A549 treated with RU486 at 1 μM for 4 hours (cell line): ENCODE measurements around the gene KATNIP. TPM values are rescaled to one million over a fixed set of nuclear protein-coding genes. Genes with fewer than 3 reads are reported as not detected.

Experiments
- total RNA-seq: library from RNA; stranded (reverse); fragments of 200-300 nt; extraction: Qiagen RNA extraction; gene quantifications from 5 replicates; pipeline ENCODE4 v1.2.3, GENCODE V29; 2022; ENCODE audit warnings: low read depth

Gene KATNIP
- total RNA-seq = 10.0 to 13.4 TPM (median 12.5 TPM) in 5 replicates

DNA sequence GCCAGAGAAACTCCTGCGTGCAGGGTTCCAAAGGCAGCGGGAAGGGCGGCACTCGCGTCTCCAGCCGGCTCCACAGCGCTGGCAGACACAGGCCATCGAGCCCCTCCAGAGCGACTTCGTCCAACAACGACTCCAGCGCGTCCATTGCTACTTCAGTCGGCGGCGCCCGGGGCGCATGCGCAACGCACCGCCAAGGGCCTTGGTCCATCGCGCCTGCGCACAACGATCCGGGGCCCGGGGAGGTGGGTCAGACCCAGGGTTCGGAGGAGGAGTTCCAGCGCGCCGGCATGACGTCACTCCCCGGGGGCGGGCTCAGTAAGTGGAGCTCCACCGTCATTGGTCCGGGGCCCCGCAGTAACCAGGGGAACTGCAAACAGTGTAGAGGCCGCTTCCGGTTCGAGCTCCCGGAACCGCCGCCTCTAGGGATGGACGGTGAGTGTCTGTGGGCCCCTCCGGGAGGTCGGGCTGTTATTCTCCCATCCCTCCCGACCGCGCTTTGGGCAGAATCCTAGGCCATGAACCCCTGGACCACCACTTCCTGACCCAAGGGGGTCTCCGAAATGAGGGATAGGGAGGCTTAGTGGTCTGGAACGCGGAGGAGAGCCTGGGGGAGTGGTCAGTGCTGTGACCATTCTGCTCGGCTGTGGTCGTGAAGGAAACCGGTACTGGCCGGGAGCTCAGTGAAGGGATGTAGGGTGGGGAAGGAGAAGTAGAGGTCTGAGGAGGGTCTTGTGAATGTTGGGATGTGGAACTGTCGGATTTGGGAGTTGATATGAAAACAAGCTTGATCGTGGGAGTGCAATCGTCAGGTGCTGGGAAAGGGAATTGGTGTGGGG, at the start of gene KATNIP, which contains the start of gene GTF3C1:
TSS of gene KATNIP (plus strand) at position 399 of the 836 bp plus-strand sequence. CDS start at position 426, 27 bp downstream.
TSS of gene GTF3C1 (minus strand) at position 168 of the 836 bp plus-strand sequence. CDS start at position 145, 23 bp downstream.

Other genes with a start within 250 kb of the KATNIP start
- 37.2 to 46.4 TPM (median 39.2 TPM) in 5 replicates for gene IL4R, start 236.2 kb upstream of the KATNIP start, total RNA-seq
- gene IL21R, start 148.0 kb upstream of the KATNIP start, total RNA-seq = not detected in 5 replicates
- 67.7 to 75.1 TPM (median 72.5 TPM) in 5 replicates for gene GTF3C1, start 231 bp upstream of the KATNIP start, total RNA-seq